ENCODE results near the gene RPL19.

The RPL19 gene

GRCh38 chr17:39210093-39210434 is 10.0 kb downstream of the RPL19 start:
- 21% methylated on average over 22 of the region's 22 CpGs for WGBS, 2 experiments
- H3K9me3 ChIP-seq (ENCODE audit: control insufficient read depth, low read length), result no peaks in the 10 kb centered on the region
- H3K27ac ChIP-seq (ENCODE audit: insufficient read depth, low read depth, low read length, poor library complexity, severe bottlenecking), result no peak overlapping the region
- H3K4me1 ChIP-seq (ENCODE audit: control insufficient read depth, insufficient read depth, low read length), result peaks cover 22% of the 10 kb centered on the region
- H3K27me3 ChIP-seq (ENCODE audit: control insufficient read depth, insufficient read depth, low read length, poor library complexity, severe bottlenecking), result peaks cover 25% of the 10 kb centered on the region
- peaks cover 2% of the 10 kb centered on the region for H3K36me3 ChIP-seq (ENCODE audit: control insufficient read depth, insufficient read depth, low read length)
- H3K4me3 ChIP-seq (ENCODE audit: insufficient read depth, low read depth, low read length), result peak overlapping the region; percentile 18

- H3K9me3 ChIP-seq (ENCODE audit: control insufficient read depth, low read length), result no peaks in the 10 kb centered on the region
- peaks cover 22% of the 10 kb centered on the region for H3K4me1 ChIP-seq (ENCODE audit: control insufficient read depth, insufficient read depth, low read length)
- H3K36me3 ChIP-seq (ENCODE audit: control insufficient read depth, insufficient read depth, low read length), result no peaks in the 10 kb centered on the region
- H3K27ac ChIP-seq (ENCODE audit: insufficient read depth, low read depth, low read length, poor library complexity, severe bottlenecking), result no peak overlapping the region
- H3K4me3 ChIP-seq (ENCODE audit: insufficient read depth, low read depth, low read length), result no peak overlapping the region
- 87 to 91% methylated on average over 11 of the region's 11 CpGs for whole genome bisulfite sequencing, 2 experiments
- H3K27me3 ChIP-seq (ENCODE audit: control insufficient read depth, insufficient read depth, low read length, poor library complexity, severe bottlenecking), result peaks cover 29% of the 10 kb centered on the region
Observed at GRCh38 chr17:39212195-39212810, 12.2 kb downstream of the RPL19 start.

GRCh38 chr17:39212841-39213480 is 12.9 kb downstream of the RPL19 start:
- Histone ChIP-seq H3K4me1 (ENCODE audit: control insufficient read depth, insufficient read depth, low read length) (peaks cover 22% of the 10 kb centered on the region), H3K27ac (ENCODE audit: insufficient read depth, low read depth, low read length, poor library complexity, severe bottlenecking) (no peak overlapping the region), H3K36me3 (ENCODE audit: control insufficient read depth, insufficient read depth, low read length) (no peaks in the 10 kb centered on the region), H3K27me3 (ENCODE audit: control insufficient read depth, insufficient read depth, low read length, poor library complexity, severe bottlenecking) (peaks cover 35% of the 10 kb centered on the region), H3K9me3 (ENCODE audit: control insufficient read depth, low read length) (no peaks in the 10 kb centered on the region), H3K4me3 (ENCODE audit: insufficient read depth, low read depth, low read length) (no peak overlapping the region)
- 70 to 74% methylated on average over 16 of the region's 16 CpGs for WGBS, 2 experiments

GRCh38 chr17:39213852-39214251 is 13.8 kb downstream of the RPL19 start:
- Histone ChIP-seq H3K4me3 (ENCODE audit: insufficient read depth, low read depth, low read length) (no peak overlapping the region), H3K9me3 (ENCODE audit: control insufficient read depth, low read length) (no peaks in the 10 kb centered on the region), H3K27me3 (ENCODE audit: control insufficient read depth, insufficient read depth, low read length, poor library complexity, severe bottlenecking) (peaks cover 41% of the 10 kb centered on the region), H3K27ac (ENCODE audit: insufficient read depth, low read depth, low read length, poor library complexity, severe bottlenecking) (no peak overlapping the region), H3K36me3 (ENCODE audit: control insufficient read depth, insufficient read depth, low read length) (no peaks in the 10 kb centered on the region), H3K4me1 (ENCODE audit: control insufficient read depth, insufficient read depth, low read length) (peaks cover 16% of the 10 kb centered on the region)
- WGBS, 2 experiments, result 72 to 75% methylated on average over 9 of the region's 9 CpGs

- WGBS, 2 experiments, result 33 to 34% methylated on average over 24 of the region's 24 CpGs
- H3K9me3 ChIP-seq (ENCODE audit: control insufficient read depth, low read length), result no peaks in the 10 kb centered on the region
- no peaks in the 10 kb centered on the region for H3K36me3 ChIP-seq (ENCODE audit: control insufficient read depth, insufficient read depth, low read length)
- H3K4me1 ChIP-seq (ENCODE audit: control insufficient read depth, insufficient read depth, low read length), result no peaks in the 10 kb centered on the region
- peaks cover 49% of the 10 kb centered on the region for H3K27me3 ChIP-seq (ENCODE audit: control insufficient read depth, insufficient read depth, low read length, poor library complexity, severe bottlenecking)
- no peak overlapping the region for H3K27ac ChIP-seq (ENCODE audit: insufficient read depth, low read depth, low read length, poor library complexity, severe bottlenecking)
- no peak overlapping the region for H3K4me3 ChIP-seq (ENCODE audit: insufficient read depth, low read depth, low read length)
Observed at GRCh38 chr17:39217734-39218369, 17.8 kb downstream of the RPL19 start.

- 81 to 82% methylated on average over 8 of the region's 8 CpGs for WGBS, 2 experiments
- no peak overlapping the region for H3K4me3 ChIP-seq (ENCODE audit: insufficient read depth, low read depth, low read length)
- no peak overlapping the region for H3K27ac ChIP-seq (ENCODE audit: insufficient read depth, low read depth, low read length, poor library complexity, severe bottlenecking)
- no peaks in the 10 kb centered on the region for H3K4me1 ChIP-seq (ENCODE audit: control insufficient read depth, insufficient read depth, low read length)
- H3K36me3 ChIP-seq (ENCODE audit: control insufficient read depth, insufficient read depth, low read length), result no peaks in the 10 kb centered on the region
- no peaks in the 10 kb centered on the region for H3K9me3 ChIP-seq (ENCODE audit: control insufficient read depth, low read length)
- peaks cover 59% of the 10 kb centered on the region for H3K27me3 ChIP-seq (ENCODE audit: control insufficient read depth, insufficient read depth, low read length, poor library complexity, severe bottlenecking)
Observed at GRCh38 chr17:39218906-39219305, 18.8 kb downstream of the RPL19 start.

GRCh38 chr17:39219647-39220154 is 19.6 kb downstream of the RPL19 start:
- Histone ChIP-seq H3K27ac (ENCODE audit: insufficient read depth, low read depth, low read length, poor library complexity, severe bottlenecking) (no peak overlapping the region), H3K4me1 (ENCODE audit: control insufficient read depth, insufficient read depth, low read length) (peaks cover 5% of the 10 kb centered on the region), H3K36me3 (ENCODE audit: control insufficient read depth, insufficient read depth, low read length) (no peaks in the 10 kb centered on the region), H3K4me3 (ENCODE audit: insufficient read depth, low read depth, low read length) (no peak overlapping the region), H3K9me3 (ENCODE audit: control insufficient read depth, low read length) (no peaks in the 10 kb centered on the region), H3K27me3 (ENCODE audit: control insufficient read depth, insufficient read depth, low read length, poor library complexity, severe bottlenecking) (peaks cover 67% of the 10 kb centered on the region)
- 80 to 83% methylated on average over 8 of the region's 8 CpGs for WGBS, 2 experiments

- peaks cover 9% of the 10 kb centered on the region for H3K4me1 ChIP-seq (ENCODE audit: control insufficient read depth, insufficient read depth, low read length)
- H3K27me3 ChIP-seq (ENCODE audit: control insufficient read depth, insufficient read depth, low read length, poor library complexity, severe bottlenecking), result peaks cover 85% of the 10 kb centered on the region
- 90 to 92% methylated on average over 6 of the region's 6 CpGs for WGBS, 2 experiments
- no peak overlapping the region for H3K27ac ChIP-seq (ENCODE audit: insufficient read depth, low read depth, low read length, poor library complexity, severe bottlenecking)
- H3K4me3 ChIP-seq (ENCODE audit: insufficient read depth, low read depth, low read length), result no peak overlapping the region
- no peaks in the 10 kb centered on the region for H3K9me3 ChIP-seq (ENCODE audit: control insufficient read depth, low read length)
- no peaks in the 10 kb centered on the region for H3K36me3 ChIP-seq (ENCODE audit: control insufficient read depth, insufficient read depth, low read length)
Observed at GRCh38 chr17:39221572-39221971, 21.5 kb downstream of the RPL19 start.

- Histone ChIP-seq H3K36me3 (ENCODE audit: control insufficient read depth, insufficient read depth, low read length) (no peaks in the 10 kb centered on the region), H3K27me3 (ENCODE audit: control insufficient read depth, insufficient read depth, low read length, poor library complexity, severe bottlenecking) (peaks cover 83% of the 10 kb centered on the region), H3K4me1 (ENCODE audit: control insufficient read depth, insufficient read depth, low read length) (peaks cover 9% of the 10 kb centered on the region), H3K9me3 (ENCODE audit: control insufficient read depth, low read length) (no peaks in the 10 kb centered on the region), H3K27ac (ENCODE audit: insufficient read depth, low read depth, low read length, poor library complexity, severe bottlenecking) (no peak overlapping the region), H3K4me3 (ENCODE audit: insufficient read depth, low read depth, low read length) (no peak overlapping the region)
- WGBS, 2 experiments, result 90 to 92% methylated on average over 7 of the region's 7 CpGs
Observed at GRCh38 chr17:39222151-39222550, 22.1 kb downstream of the RPL19 start.

All from ectodermal cell (in vitro differentiated cells).